ENCODE data around the gene CTTN.

Gene CTTN

GRCh38 chr11:70471254-70471653 is 72.9 kb downstream of the CTTN start:
- DNase-seq (ENCODE audit: low read depth in 1 of 2, low spot score in 1 of 2) = peak in 1 of 2 experiments; percentile 48
- H3K27ac ChIP-seq (replicated peaks) = no peak overlapping the region
- TF ChIP-seq GABPA (IDR thresholded peaks at IDR 0.05; ENCODE audit: low read depth) = no peak
- TF ChIP-seq, protein P1, sequence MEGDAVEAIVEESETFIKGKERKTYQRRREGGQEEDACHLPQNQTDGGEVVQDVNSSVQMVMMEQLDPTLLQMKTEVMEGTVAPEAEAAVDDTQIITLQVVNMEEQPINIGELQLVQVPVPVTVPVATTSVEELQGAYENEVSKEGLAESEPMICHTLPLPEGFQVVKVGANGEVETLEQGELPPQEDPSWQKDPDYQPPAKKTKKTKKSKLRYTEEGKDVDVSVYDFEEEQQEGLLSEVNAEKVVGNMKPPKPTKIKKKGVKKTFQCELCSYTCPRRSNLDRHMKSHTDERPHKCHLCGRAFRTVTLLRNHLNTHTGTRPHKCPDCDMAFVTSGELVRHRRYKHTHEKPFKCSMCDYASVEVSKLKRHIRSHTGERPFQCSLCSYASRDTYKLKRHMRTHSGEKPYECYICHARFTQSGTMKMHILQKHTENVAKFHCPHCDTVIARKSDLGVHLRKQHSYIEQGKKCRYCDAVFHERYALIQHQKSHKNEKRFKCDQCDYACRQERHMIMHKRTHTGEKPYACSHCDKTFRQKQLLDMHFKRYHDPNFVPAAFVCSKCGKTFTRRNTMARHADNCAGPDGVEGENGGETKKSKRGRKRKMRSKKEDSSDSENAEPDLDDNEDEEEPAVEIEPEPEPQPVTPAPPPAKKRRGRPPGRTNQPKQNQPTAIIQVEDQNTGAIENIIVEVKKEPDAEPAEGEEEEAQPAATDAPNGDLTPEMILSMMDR (IDR thresholded peaks at IDR 0.05; ENCODE audit: insufficient read depth, low read length) = no peak
- TF ChIP-seq POLR2AphosphoS5 (IDR thresholded peaks at IDR 0.05; ENCODE audit: low read depth) = no peak
- no peak for TF ChIP-seq REST (IDR thresholded peaks at IDR 0.05; ENCODE audit: insufficient replicate concordance, low read depth)
- TF ChIP-seq SPI1 (IDR thresholded peaks at IDR 0.05; ENCODE audit: borderline replicate concordance, low read depth) = no peak
- no peaks in the 10 kb centered on the region for H3K27me3 ChIP-seq (ENCODE audit: insufficient read depth, poor library complexity, severe bottlenecking)
- no peak overlapping the region for H3K4me3 ChIP-seq (replicated peaks; ENCODE audit: insufficient read depth, low read length)

DNA sequence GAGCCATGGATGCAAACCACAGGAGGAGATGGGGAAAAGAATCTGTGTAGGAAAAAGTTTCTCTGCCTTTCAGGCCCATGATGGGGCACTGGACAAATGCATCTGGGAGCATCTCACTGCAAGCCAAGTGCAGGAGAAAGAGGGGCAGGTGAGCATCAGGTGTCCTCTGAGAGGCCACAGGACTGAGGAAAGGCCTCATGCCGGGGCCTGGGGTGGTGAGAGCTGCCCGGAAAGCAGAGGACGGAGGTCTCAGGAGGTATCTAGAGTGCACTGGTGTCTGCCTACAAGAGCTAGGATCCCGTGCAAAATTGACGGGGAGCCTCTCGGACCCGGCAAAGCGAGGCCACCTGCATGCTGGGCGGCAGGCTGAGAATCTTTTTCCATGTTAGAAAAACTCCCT is 73.9 kb downstream of the CTTN start:
- TF ChIP-seq GABPA (IDR thresholded peaks at IDR 0.05; ENCODE audit: low read depth) (no peak), SPI1 (IDR thresholded peaks at IDR 0.05; ENCODE audit: borderline replicate concordance, low read depth) (no peak), REST (IDR thresholded peaks at IDR 0.05; ENCODE audit: insufficient replicate concordance, low read depth) (no peak), POLR2AphosphoS5 (IDR thresholded peaks at IDR 0.05; ENCODE audit: low read depth) (no peak)
- TF ChIP-seq, protein P1 (IDR thresholded peaks at IDR 0.05; ENCODE audit: insufficient read depth, low read length) = no peak
- Histone ChIP-seq H3K4me3 (replicated peaks; ENCODE audit: insufficient read depth, low read length) (no peak overlapping the region), H3K27me3 (ENCODE audit: insufficient read depth, poor library complexity, severe bottlenecking) (no peaks in the 10 kb centered on the region), H3K27ac (replicated peaks) (no peak overlapping the region)
- DNase-seq (ENCODE audit: low read depth in 1 of 2, low spot score in 1 of 2) = no peak

- Histone ChIP-seq H3K27me3 (ENCODE audit: insufficient read depth, poor library complexity, severe bottlenecking) (no peaks in the 10 kb centered on the region), H3K4me3 (replicated peaks; ENCODE audit: insufficient read depth, low read length) (no peak overlapping the region), H3K27ac (replicated peaks) (no peak overlapping the region)
- TF ChIP-seq REST (IDR thresholded peaks at IDR 0.05; ENCODE audit: insufficient replicate concordance, low read depth) (no peak), GABPA (IDR thresholded peaks at IDR 0.05; ENCODE audit: low read depth) (no peak), SPI1 (IDR thresholded peaks at IDR 0.05; ENCODE audit: borderline replicate concordance, low read depth) (no peak), POLR2AphosphoS5 (IDR thresholded peaks at IDR 0.05; ENCODE audit: low read depth) (no peak)
- TF ChIP-seq, protein P1 (IDR thresholded peaks at IDR 0.05; ENCODE audit: insufficient read depth, low read length) = no peak
- DNase-seq (ENCODE audit: low read depth in 1 of 2, low spot score in 1 of 2) = no peak
Observed at GRCh38 chr11:70473186-70473872, 75.0 kb downstream of the CTTN start.

Data from HL-60 (cell line).